PC-9 (cell line): ENCODE data around the gene MRRF. TPM values are rescaled to one million over a fixed set of nuclear protein-coding genes. Genes with fewer than 3 reads are reported as not detected.
A peak's percentile ranks its signal among the peaks of the same experiment; 100 is the strongest.

Source experiments
- BruUV-seq: library from RNA; stranded (reverse); fragments of 400-500 nt; replicated peaks from 2 replicates; lab custom pipeline; 2021; lab: Mats Ljungman, UMichigan
- CTCF ChIA-PET: fragments of 300-600 bp; sonication (Branson Sonifier 250); formaldehyde crosslinking; loops from one replicate; lab custom pipeline; 2022; ENCODE audit warnings: antibody characterized with exemption; lab: Charles Lee
- POLR2A ChIA-PET: fragments of 300-600 bp; sonication (Branson Sonifier 250); formaldehyde crosslinking; loops from one replicate; lab custom pipeline; 2022; ENCODE audit warnings: antibody characterized with exemption; ENCODE audit not compliant: unreplicated experiment; lab: Charles Lee
- DNase-seq, 2 experiments: peaks; one replicate each; pipeline versions ENCODE4 v3.0.0 to v3.0.0-alpha.2; 2015 to 2022; ENCODE audit warnings: mixed read lengths in 1 of 2
- H2AFZ ChIP-seq: fragments of 200-600 bp; sonication (generic); 2 replicates; pipeline ENCODE4 v1.8.1; 2017; ENCODE audit warnings: antibody characterized with exemption
- H3F3A ChIP-seq: fragments of 200-600 bp; sonication (generic); 2 replicates; pipeline ENCODE4 v1.8.1; 2017; ENCODE audit warnings: antibody characterized with exemption, mild to moderate bottlenecking, low read depth; ENCODE audit not compliant: insufficient read depth
- H3K27ac ChIP-seq: fragments of 200-600 bp; sonication (generic); 2 replicates; pipeline ENCODE4 v1.6.1; 2016; ENCODE audit warnings: mixed run types
- H3K27me3 ChIP-seq: fragments of 200-600 bp; sonication (generic); 2 replicates; pipeline ENCODE4 v1.6.1; 2016; ENCODE audit warnings: low read depth, mixed run types; ENCODE audit not compliant: insufficient read depth
- H3K36me3 ChIP-seq: fragments of 200-600 bp; sonication (generic); 2 replicates; pipeline ENCODE4 v1.6.1; 2016; ENCODE audit warnings: low read depth, mixed run types
- H3K4me1 ChIP-seq: fragments of 200-600 bp; sonication (generic); replicated peaks from 2 replicates; pipeline ENCODE4 v1.6.1; 2016; ENCODE audit warnings: mixed run types; ENCODE audit not compliant: insufficient read depth
- H3K4me2 ChIP-seq: fragments of 200-600 bp; sonication (generic); 2 replicates; pipeline ENCODE4 v1.6.1; 2017; ENCODE audit warnings: mixed run types
- H3K4me3 ChIP-seq: fragments of 200-600 bp; sonication (generic); 2 replicates; pipeline ENCODE4 v1.6.1; 2016; ENCODE audit warnings: mixed run types
- H3K79me2 ChIP-seq: fragments of 200-600 bp; sonication (generic); 2 replicates; pipeline ENCODE4 v1.6.1; 2017; ENCODE audit warnings: low read depth, mixed run types
- H3K9me2 ChIP-seq: fragments of 200-600 bp; sonication (generic); 2 replicates; pipeline ENCODE4 v1.8.1; 2017; ENCODE audit warnings: mild to moderate bottlenecking; ENCODE audit not compliant: insufficient read depth
- H3K9me3 ChIP-seq: fragments of 200-600 bp; sonication (generic); 2 replicates; pipeline ENCODE4 v1.8.1; 2016; ENCODE audit warnings: low read depth; ENCODE audit not compliant: insufficient read depth
- H4K20me1 ChIP-seq: fragments of 200-600 bp; sonication (generic); 2 replicates; pipeline ENCODE4 v1.8.1; 2017; ENCODE audit not compliant: insufficient read depth
- CTCF ChIP-seq: fragments of 200-600 bp; sonication (generic); conservative IDR thresholded peaks from 2 replicates; pipeline ENCODE4 v1.6.1; 2017; ENCODE audit warnings: mixed run types, antibody characterized with exemption, mild to moderate bottlenecking, moderate library complexity
- EZH2 ChIP-seq: fragments of 200-600 bp; sonication (generic); IDR thresholded peaks from 2 replicates; pipeline ENCODE4 v1.8.0; 2017; ENCODE audit warnings: antibody characterized with exemption, low read depth
- intact Hi-C: fragments of 100-400 bp; cut with micrococcal nuclease; formaldehyde crosslinking; loops from one replicate; pipeline ENCODE4 v1.10.0; 2022; ENCODE audit not compliant: unreplicated experiment
- total RNA-seq: library from RNA; stranded (reverse); gene quantifications from 2 replicates; pipeline ENCODE4 v1.2.3, GENCODE V29; 2021

The MRRF gene
- total RNA-seq, 1 experiment from 2014 or later: 79.5 TPM

- CTCF ChIA-PET: interaction anchor here (0.7 kb wide), 1 partner anchor 908 kb away, joined by 3 read pairs; no protein-coding TSS in a partner anchor
- intact Hi-C loops: no loop called here
- Histone ChIP-seq H3K4me2 (no peak overlapping the region), H3K27me3 (peaks cover 25% of the 10 kb centered on the region; the same call in 1 of the 2 replicates), H2AFZ (no peak overlapping the region), H3K9me2 (no peaks in the 10 kb centered on the region), H3K4me3 (no peak overlapping the region), H3K79me2 (no peaks in the 10 kb centered on the region), H3K36me3 (no peaks in the 10 kb centered on the region), H3F3A (no peaks in the 10 kb centered on the region), H3K4me1 (0 out of 2 replicates have a peak, but pooled peaks cover 6% of the 10 kb centered on the region), H4K20me1 (no peaks in the 10 kb centered on the region), H3K9me3 (no peaks in the 10 kb centered on the region), H3K27ac (no peak overlapping the region)
- POLR2A ChIA-PET: interaction anchor here (0.5 kb wide), 1 partner anchor 93 kb away, joined by 15 read pairs; no protein-coding TSS in a partner anchor
- no peak for DNase-seq
- TF ChIP-seq EZH2 (no peak), CTCF (no peak)
- BruUV-seq: no TSS peak
Measured at GRCh38 chr9:122370303-122370702, 105.6 kb downstream of the MRRF start.

- POLR2A ChIA-PET: interaction anchor here (0.5 kb wide), 1 partner anchor 92 kb away, joined by 15 read pairs; no protein-coding TSS in a partner anchor
- H3K4me1 ChIP-seq: 0 out of 2 replicates have a peak, but pooled peaks cover 6% of the 10 kb centered on the region
- H3K36me3 ChIP-seq: no peaks in the 10 kb centered on the region
- H3K4me3 ChIP-seq: no peak within 1 kb of the TSS
- peak in 1 of 2 experiments; percentile 43 for DNase-seq
- BruUV-seq: no TSS peak
- H3K27ac ChIP-seq: no peak within 1 kb of the TSS
- H4K20me1 ChIP-seq: no peaks in the 10 kb centered on the region
- H3K4me2 ChIP-seq: no peak within 1 kb of the TSS
- intact Hi-C loops: no loop called here
- peaks cover 25% of the 10 kb centered on the region; the same call in 1 of the 2 replicates for H3K27me3 ChIP-seq
- H3F3A ChIP-seq: no peaks in the 10 kb centered on the region
- H2AFZ ChIP-seq: no peak within 1 kb of the TSS
- H3K9me3 ChIP-seq: no peaks in the 10 kb centered on the region
- CTCF ChIA-PET: no interaction called here
- TF ChIP-seq CTCF: no peak
- TF ChIP-seq EZH2: no peak
- H3K79me2 ChIP-seq: no peaks in the 10 kb centered on the region
- no peaks in the 10 kb centered on the region for H3K9me2 ChIP-seq
Measured at GRCh38 chr9:122370869-122371755, 106.4 kb downstream of the MRRF start, which contains the start of gene PTGS1. PTGS1 (plus strand) TSS chr9:122371024; CDS start chr9:122371085, 61 bp downstream.

- no peaks in the 10 kb centered on the region for H4K20me1 ChIP-seq
- H3K9me3 ChIP-seq: no peaks in the 10 kb centered on the region
- no peak overlapping the region for H3K4me2 ChIP-seq
- no peak overlapping the region for H3K27ac ChIP-seq
- CTCF ChIA-PET: interaction anchor here (0.6 kb wide), 1 partner anchor 1487 kb away, joined by 3 read pairs; no protein-coding TSS in a partner anchor
- peaks cover 25% of the 10 kb centered on the region; the same call in 1 of the 2 replicates for H3K27me3 ChIP-seq
- H3K4me1 ChIP-seq: 0 out of 2 replicates have a peak, but pooled peaks cover 6% of the 10 kb centered on the region
- H3K9me2 ChIP-seq: no peaks in the 10 kb centered on the region
- no peaks in the 10 kb centered on the region for H3K79me2 ChIP-seq
- H3K4me3 ChIP-seq: no peak overlapping the region
- intact Hi-C loops: no loop called here
- POLR2A ChIA-PET: no interaction called here
- TF ChIP-seq CTCF: no peak
- no peak for TF ChIP-seq EZH2
- H2AFZ ChIP-seq: no peak overlapping the region
- no peaks in the 10 kb centered on the region for H3K36me3 ChIP-seq
- H3F3A ChIP-seq: no peaks in the 10 kb centered on the region
- BruUV-seq: no TSS peak
- no peak for DNase-seq
Measured at GRCh38 chr9:122371846-122372245, 107.2 kb downstream of the MRRF start.
